SU-DHL-6 (cell line): Measurements from ENCODE around the gene SLCO3A1.

Experiments
- H2AFZ ChIP-seq: fragments of 200-600 bp; sonication (generic); 2 replicates; pipeline ENCODE4 v1.6.1; 2014; ENCODE audit warnings: low read depth, mild to moderate bottlenecking, moderate library complexity, mixed read lengths, antibody characterized with exemption, low read length; ENCODE audit not compliant: severe bottlenecking
- H3F3A ChIP-seq: fragments of 200-600 bp; shearing (Covaris generic); 2 replicates; pipeline ENCODE4 v1.6.0; 2016; ENCODE audit warnings: antibody characterized with exemption, mild to moderate bottlenecking; ENCODE audit not compliant: insufficient read depth
- H3K27ac ChIP-seq: fragments of 200-600 bp; sonication (generic); 2 replicates; pipeline ENCODE4 v1.5.1; 2016; ENCODE audit warnings: low read depth, mild to moderate bottlenecking, low read length, moderate library complexity, mixed read lengths
- H3K27me3 ChIP-seq: fragments of 200-600 bp; sonication (generic), shearing (Covaris generic); 2 replicates; pipeline ENCODE4 v1.6.0; 2014; ENCODE audit warnings: mild to moderate bottlenecking, low read length
- H3K36me3 ChIP-seq: fragments of 200-600 bp; sonication (generic); 2 replicates; pipeline ENCODE4 v1.6.1; 2014; ENCODE audit warnings: mild to moderate bottlenecking, low read length, mixed read lengths
- H3K4me2 ChIP-seq: fragments of 300-600, 200-600 bp; shearing (Covaris generic), sonication (generic); 2 replicates; pipeline ENCODE4 v1.6.0; 2014; ENCODE audit warnings: low read length, low read depth, mild to moderate bottlenecking; ENCODE audit not compliant: poor library complexity, severe bottlenecking
- H3K4me3 ChIP-seq: fragments of 200-600 bp; sonication (generic); 2 replicates; pipeline ENCODE4 v1.5.1; 2014; ENCODE audit warnings: antibody characterized with exemption, low read length, mild to moderate bottlenecking, mixed read lengths; ENCODE audit not compliant: insufficient read depth, poor library complexity, severe bottlenecking
- H3K79me2 ChIP-seq: fragments of 200-600 bp; sonication (generic); 2 replicates; pipeline ENCODE4 v1.6.1; 2014; ENCODE audit warnings: mild to moderate bottlenecking, low read length, moderate library complexity; ENCODE audit not compliant: insufficient read depth
- H3K9ac ChIP-seq: fragments of 200-600 bp; sonication (generic); 2 replicates; pipeline ENCODE4 v1.7.0; 2014; ENCODE audit warnings: mild to moderate bottlenecking, low read length
- H3K9me2 ChIP-seq: fragments of 200-600 bp; sonication (generic); replicated peaks from 2 replicates; pipeline ENCODE4 v1.6.1; 2014; ENCODE audit warnings: low read length; ENCODE audit not compliant: insufficient read depth
- H3K9me3 ChIP-seq: fragments of 200-600 bp; sonication (generic); 2 replicates; pipeline ENCODE4 v1.6.1; 2014; ENCODE audit warnings: low read length, mixed read lengths; ENCODE audit not compliant: insufficient read depth
- H4K20me1 ChIP-seq: fragments of 200-600 bp; sonication (generic); 2 replicates; pipeline ENCODE4 v1.6.1; 2014; ENCODE audit warnings: low read depth, mild to moderate bottlenecking, antibody characterized with exemption, low read length, moderate library complexity, mixed read lengths
- EZH2phosphoT487 ChIP-seq: fragments of 200-600 bp; sonication (generic), shearing (Covaris generic); conservative IDR thresholded peaks from 2 replicates; pipeline ENCODE4 v1.6.1; 2018; ENCODE audit warnings: mild to moderate bottlenecking, antibody characterized with exemption, low read length, moderate library complexity, mixed read lengths
- TF ChIP-seq, protein P1 (sequence below): fragments of 200-600 bp; sonication (generic); IDR thresholded peaks from one replicate; pipeline ENCODE4 v1.5.1; 2017; ENCODE audit warnings: antibody characterized with exemption, mild to moderate bottlenecking, low read length, moderate library complexity; ENCODE audit not compliant: insufficient read depth, poor library complexity, severe bottlenecking

The SLCO3A1 gene

DNA sequence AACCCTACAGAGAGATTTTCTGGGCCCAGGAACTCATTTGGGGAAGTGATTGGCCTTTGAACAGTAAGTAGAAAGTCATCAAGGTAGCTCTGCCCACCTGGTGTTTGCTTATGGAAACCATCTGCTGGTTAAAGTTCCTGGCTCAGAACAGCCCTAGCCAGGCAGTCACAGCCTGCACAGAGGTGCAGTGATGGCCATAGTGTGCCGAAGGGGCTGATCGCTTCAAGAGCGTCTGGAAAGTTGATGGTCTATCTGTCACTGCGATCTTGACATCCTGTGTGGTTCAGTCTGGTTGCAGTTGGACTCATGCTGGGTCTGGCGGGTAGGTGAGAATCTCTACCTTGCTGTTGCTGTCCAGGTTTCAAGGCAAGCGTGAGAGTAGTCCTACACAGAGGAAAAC, 151.6 kb downstream of the SLCO3A1 start:
- Histone ChIP-seq H3K27ac (no peak overlapping the region), H3K9me2 (no peaks in the 10 kb centered on the region), H3K79me2 (no peaks in the 10 kb centered on the region), H3K4me2 (no peak overlapping the region), H3K9me3 (no peaks in the 10 kb centered on the region), H3K27me3 (no peaks in the 10 kb centered on the region), H3K36me3 (no peaks in the 10 kb centered on the region), H2AFZ (no peak overlapping the region), H3K4me3 (no peak overlapping the region), H3K9ac (no peak overlapping the region), H4K20me1 (peaks cover 19% of the 10 kb centered on the region), H3F3A (no peaks in the 10 kb centered on the region)
- TF ChIP-seq EZH2phosphoT487 = no peak

DNA sequence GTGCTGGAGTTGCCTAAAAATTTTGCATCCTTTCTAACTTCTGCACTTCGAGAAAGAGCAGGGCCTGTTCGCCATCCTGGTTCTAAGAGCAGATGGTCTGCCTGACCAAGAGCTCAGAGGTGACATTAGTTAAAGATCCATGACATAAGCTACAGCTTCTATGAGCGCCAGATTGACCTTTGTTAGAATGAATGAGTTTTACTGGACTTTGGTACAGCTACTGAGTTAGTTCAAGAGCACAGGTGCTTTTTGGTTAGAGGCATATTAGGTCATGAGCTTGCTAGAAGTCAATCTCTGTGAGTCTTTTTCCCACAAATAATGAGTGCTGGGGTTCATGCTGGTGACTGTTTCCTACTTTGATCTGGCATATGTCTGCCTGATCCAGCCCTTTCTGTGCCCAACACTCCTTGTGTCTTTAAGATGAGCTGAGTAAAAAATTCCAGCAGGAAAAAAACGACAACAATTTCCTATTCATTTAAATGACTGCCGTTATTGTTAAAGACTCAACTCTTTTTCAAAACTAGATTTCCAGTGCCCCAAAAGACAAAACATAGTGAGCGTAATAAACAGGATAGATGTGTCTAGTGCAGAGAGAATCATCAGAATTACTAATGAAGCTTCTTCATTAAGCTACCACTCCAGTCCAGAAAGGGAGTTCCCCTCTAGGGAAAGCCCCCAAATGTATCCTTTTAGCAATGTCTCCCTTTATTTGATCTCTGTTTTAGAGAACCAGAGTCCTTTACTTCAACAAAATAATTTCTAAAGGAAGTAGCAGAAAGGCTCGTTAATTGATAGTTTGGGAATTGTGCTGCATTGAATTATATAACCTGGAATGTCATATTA, 152.9 kb downstream of the SLCO3A1 start:
- Histone ChIP-seq H3K4me3 (no peak overlapping the region), H3K4me2 (no peak overlapping the region), H3K27ac (no peak overlapping the region), H4K20me1 (peaks cover 25% of the 10 kb centered on the region), H3K36me3 (no peaks in the 10 kb centered on the region), H3K27me3 (no peaks in the 10 kb centered on the region), H3K9me2 (no peaks in the 10 kb centered on the region), H3K9ac (no peak overlapping the region), H3F3A (no peaks in the 10 kb centered on the region), H3K9me3 (no peaks in the 10 kb centered on the region), H2AFZ (no peak overlapping the region), H3K79me2 (no peaks in the 10 kb centered on the region)
- no peak for TF ChIP-seq EZH2phosphoT487
- TF ChIP-seq, protein P1, sequence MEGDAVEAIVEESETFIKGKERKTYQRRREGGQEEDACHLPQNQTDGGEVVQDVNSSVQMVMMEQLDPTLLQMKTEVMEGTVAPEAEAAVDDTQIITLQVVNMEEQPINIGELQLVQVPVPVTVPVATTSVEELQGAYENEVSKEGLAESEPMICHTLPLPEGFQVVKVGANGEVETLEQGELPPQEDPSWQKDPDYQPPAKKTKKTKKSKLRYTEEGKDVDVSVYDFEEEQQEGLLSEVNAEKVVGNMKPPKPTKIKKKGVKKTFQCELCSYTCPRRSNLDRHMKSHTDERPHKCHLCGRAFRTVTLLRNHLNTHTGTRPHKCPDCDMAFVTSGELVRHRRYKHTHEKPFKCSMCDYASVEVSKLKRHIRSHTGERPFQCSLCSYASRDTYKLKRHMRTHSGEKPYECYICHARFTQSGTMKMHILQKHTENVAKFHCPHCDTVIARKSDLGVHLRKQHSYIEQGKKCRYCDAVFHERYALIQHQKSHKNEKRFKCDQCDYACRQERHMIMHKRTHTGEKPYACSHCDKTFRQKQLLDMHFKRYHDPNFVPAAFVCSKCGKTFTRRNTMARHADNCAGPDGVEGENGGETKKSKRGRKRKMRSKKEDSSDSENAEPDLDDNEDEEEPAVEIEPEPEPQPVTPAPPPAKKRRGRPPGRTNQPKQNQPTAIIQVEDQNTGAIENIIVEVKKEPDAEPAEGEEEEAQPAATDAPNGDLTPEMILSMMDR = no peak

DNA sequence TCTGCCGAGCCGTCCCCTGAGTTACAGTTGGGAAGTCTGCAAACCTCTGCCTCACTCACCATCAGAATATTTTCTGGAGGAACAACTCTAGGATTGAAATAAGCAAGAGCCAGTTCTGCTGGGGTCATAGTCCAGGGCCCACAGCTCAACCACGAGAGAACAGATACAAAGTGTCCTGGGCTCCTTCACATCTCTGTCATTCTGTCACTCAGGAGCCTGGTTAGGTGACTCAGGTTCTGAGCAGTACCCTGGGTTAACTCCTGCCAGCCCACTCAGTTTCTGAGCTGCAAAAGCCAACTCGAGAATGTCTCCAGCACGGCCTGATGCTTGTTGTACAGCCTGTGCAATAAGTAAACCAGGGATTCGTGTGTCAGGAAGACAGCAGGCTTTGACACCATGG, 155.7 kb downstream of the SLCO3A1 start:
- H3K27me3 ChIP-seq = no peaks in the 10 kb centered on the region
- no peak overlapping the region for H3K4me3 ChIP-seq
- H2AFZ ChIP-seq = no peak overlapping the region
- no peaks in the 10 kb centered on the region for H3F3A ChIP-seq
- H3K36me3 ChIP-seq = no peaks in the 10 kb centered on the region
- peaks cover 23% of the 10 kb centered on the region for H4K20me1 ChIP-seq
- H3K4me2 ChIP-seq = no peak overlapping the region
- no peak overlapping the region for H3K27ac ChIP-seq
- no peak overlapping the region for H3K9ac ChIP-seq
- no peaks in the 10 kb centered on the region for H3K9me2 ChIP-seq
- no peak for TF ChIP-seq EZH2phosphoT487
- TF ChIP-seq, protein P1 = no peak
- no peaks in the 10 kb centered on the region for H3K79me2 ChIP-seq
- no peaks in the 10 kb centered on the region for H3K9me3 ChIP-seq

DNA sequence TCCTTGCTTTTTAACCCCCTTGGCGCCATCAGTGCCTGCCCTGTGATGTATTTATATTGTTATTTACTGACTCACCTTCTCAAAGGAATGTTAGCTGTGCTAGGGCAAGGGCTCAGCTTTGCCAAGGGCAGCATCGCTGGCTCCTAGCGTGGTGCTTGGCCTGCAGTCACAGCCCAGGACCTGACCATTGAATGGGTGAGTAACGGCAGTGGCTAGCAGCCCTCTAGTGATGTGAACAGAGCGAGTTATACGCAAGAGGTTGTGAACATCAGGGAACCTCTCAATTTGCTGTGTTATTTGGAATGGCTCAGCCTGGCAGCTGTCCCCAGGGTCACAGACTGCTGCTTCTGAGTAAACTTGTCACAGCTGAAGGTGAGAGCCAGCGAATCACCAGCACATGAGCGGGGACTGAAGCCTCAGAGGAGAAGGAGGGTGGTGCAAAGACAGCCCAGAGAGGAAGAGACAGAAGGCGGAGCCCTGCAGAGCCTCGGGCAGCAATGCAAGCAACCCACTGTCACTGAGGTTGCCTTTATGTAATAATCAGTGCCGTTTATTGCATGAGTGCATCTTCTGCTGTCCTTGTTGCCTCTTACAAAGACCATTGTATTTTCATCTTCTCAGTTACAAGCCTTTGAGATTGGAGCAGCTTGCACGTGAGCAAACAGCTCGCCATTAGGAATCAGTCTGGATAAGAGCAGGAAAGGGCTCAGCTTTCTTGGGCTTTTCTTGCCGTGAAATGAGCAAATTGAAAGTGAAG, 158.3 kb downstream of the SLCO3A1 start:
- Histone ChIP-seq H3K27ac (no peak overlapping the region), H3K9ac (no peak overlapping the region), H3K79me2 (no peaks in the 10 kb centered on the region), H3K36me3 (no peaks in the 10 kb centered on the region), H3K27me3 (no peaks in the 10 kb centered on the region), H3K9me3 (no peaks in the 10 kb centered on the region), H4K20me1 (peaks cover 14% of the 10 kb centered on the region; the same call in 1 of the 2 replicates), H3K4me2 (no peak overlapping the region), H3K9me2 (no peaks in the 10 kb centered on the region), H3F3A (no peaks in the 10 kb centered on the region), H3K4me3 (no peak overlapping the region), H2AFZ (no peak overlapping the region)
- TF ChIP-seq, protein P1 = no peak
- TF ChIP-seq EZH2phosphoT487 = no peak
